DND-41 (cell line): ENCODE measurements around the gene FEM1B.

Experiments used
- ATAC-seq: fragments of 200-7000 bp; cut with Tn5 transposase; 3 replicates; pipeline ENCODE4 v1.9.1; 2021; ENCODE audit warnings: low read depth; ENCODE audit not compliant: insufficient read depth
- DNase-seq: peaks from one replicate; pipeline ENCODE4 v3.0.0-alpha.2; 2020
- H2AFZ ChIP-seq: 2 replicates; pipeline ENCODE4 v1.6.0; 2012; ENCODE audit warnings: low read depth, low read length
- H3K27ac ChIP-seq: 2 replicates; pipeline ENCODE4 v1.5.1; 2012; ENCODE audit warnings: low read length, inconsistent platforms
- H3K27me3 ChIP-seq: fragments of 200-600 bp; sonication (generic); 2 replicates; pipeline ENCODE4 v1.6.0; 2012; ENCODE audit warnings: low read length, mild to moderate bottlenecking, inconsistent platforms; ENCODE audit not compliant: insufficient read depth, poor library complexity
- H3K36me3 ChIP-seq: 2 replicates; pipeline ENCODE4 v1.5.1; 2012; ENCODE audit warnings: low read length, inconsistent platforms; ENCODE audit not compliant: insufficient read depth
- H3K4me1 ChIP-seq: 2 replicates; pipeline ENCODE4 v1.5.1; 2012; ENCODE audit warnings: mild to moderate bottlenecking, low read length; ENCODE audit not compliant: insufficient read depth
- H3K4me2 ChIP-seq: 2 replicates; pipeline ENCODE4 v1.6.0; 2012; ENCODE audit warnings: mild to moderate bottlenecking, moderate library complexity, low read length, inconsistent platforms; ENCODE audit not compliant: insufficient read depth
- H3K4me3 ChIP-seq, 2 experiments: fragments of 200-600 bp in 1 of 2; shearing (Covaris generic) in 1 of 2; 2 replicates each; pipeline ENCODE4 v1.5.1; 2012 to 2016; ENCODE audit warnings: inconsistent platforms in 2 of 2, low read length in 2 of 2, mild to moderate bottlenecking in 2 of 2, low read depth in 1 of 2, moderate library complexity in 1 of 2
- H3K79me2 ChIP-seq: 2 replicates; pipeline ENCODE4 v1.6.0; 2012; ENCODE audit warnings: low read length, inconsistent platforms; ENCODE audit not compliant: insufficient read depth
- H3K9ac ChIP-seq: 2 replicates; pipeline ENCODE4 v1.6.0; 2012; ENCODE audit warnings: low read depth, mild to moderate bottlenecking, inconsistent platforms, low read length, moderate library complexity
- H3K9me3 ChIP-seq: 2 replicates; pipeline ENCODE4 v1.5.1; 2012; ENCODE audit warnings: low read length, moderate library complexity, mild to moderate bottlenecking, inconsistent platforms; ENCODE audit not compliant: insufficient read depth, severe bottlenecking
- H4K20me1 ChIP-seq: 2 replicates; pipeline ENCODE4 v1.6.0; 2012; ENCODE audit warnings: low read length; ENCODE audit not compliant: insufficient read depth
- CTCF ChIP-seq: IDR thresholded peaks from 2 replicates; pipeline ENCODE4 v1.5.1; 2012; ENCODE audit warnings: borderline replicate concordance, low read length, moderate library complexity, mild to moderate bottlenecking; ENCODE audit not compliant: poor library complexity, severe bottlenecking; ENCODE audit errors: extremely low read depth
- EZH2 ChIP-seq: IDR thresholded peaks from 3 replicates; pipeline ENCODE4 v1.6.1; 2012; ENCODE audit warnings: borderline replicate concordance, low read depth, mild to moderate bottlenecking, moderate library complexity, low read length, inconsistent platforms; ENCODE audit not compliant: severe bottlenecking

The FEM1B gene

GRCh38 chr15:68276668-68277067 lies 877 bp upstream of the FEM1B start:
- TF ChIP-seq EZH2 = no peak
- no peak for TF ChIP-seq CTCF
- H3K36me3 ChIP-seq = peaks cover 14% of the 10 kb centered on the region
- peaks cover 42% of the 10 kb centered on the region for H3K4me1 ChIP-seq
- H3K27me3 ChIP-seq = no peaks in the 10 kb centered on the region
- H2AFZ ChIP-seq = peak overlapping the region; percentile 94
- H3K4me3 ChIP-seq = peak overlapping the region; percentile 40 to 86; a peak in 3 of 4 replicates
- peak overlapping the region; percentile 88 for H3K4me2 ChIP-seq
- H3K79me2 ChIP-seq = peaks cover 40% of the 10 kb centered on the region
- peak overlapping the region; percentile 76 for H3K9ac ChIP-seq
- H4K20me1 ChIP-seq = peaks cover 27% of the 10 kb centered on the region
- H3K9me3 ChIP-seq = no peaks in the 10 kb centered on the region
- no peak for DNase-seq
- peak overlapping the region; percentile 95 for H3K27ac ChIP-seq
- no peak for ATAC-seq

GRCh38 chr15:68277131-68277602 lies 378 bp upstream of the FEM1B start:
- H3K27ac ChIP-seq = peak overlapping the region; percentile 95
- H3K36me3 ChIP-seq = peaks cover 14% of the 10 kb centered on the region
- ATAC-seq (peak; percentile 33), DNase-seq (no peak)
- no peaks in the 10 kb centered on the region for H3K27me3 ChIP-seq
- peak overlapping the region; percentile 40 to 86; a peak in 3 of 4 replicates for H3K4me3 ChIP-seq
- no peaks in the 10 kb centered on the region for H3K9me3 ChIP-seq
- H3K4me1 ChIP-seq = peaks cover 47% of the 10 kb centered on the region
- H2AFZ ChIP-seq = peak overlapping the region; percentile 94
- peak overlapping the region; percentile 76 for H3K9ac ChIP-seq
- TF ChIP-seq EZH2 (no peak), CTCF (no peak)
- peaks cover 44% of the 10 kb centered on the region for H3K79me2 ChIP-seq
- H4K20me1 ChIP-seq = peaks cover 32% of the 10 kb centered on the region
- peak overlapping the region; percentile 88 for H3K4me2 ChIP-seq

GRCh38 chr15:68278345-68278594 lies 725 bp downstream of the FEM1B start:
- DNase-seq (no peak), ATAC-seq (no peak; the same call in 2 of the 3 replicates)
- Histone ChIP-seq H3K27me3 (no peaks in the 10 kb centered on the region), H3K9ac (peak overlapping the region; percentile 76), H3K27ac (peak overlapping the region; percentile 95), H2AFZ (peak overlapping the region; percentile 94), H3K4me1 (peaks cover 48% of the 10 kb centered on the region), H3K4me2 (peak overlapping the region; percentile 88), H3K4me3 (peak overlapping the region; percentile 40 to 86), H4K20me1 (peaks cover 32% of the 10 kb centered on the region), H3K79me2 (peaks cover 56% of the 10 kb centered on the region), H3K36me3 (peaks cover 14% of the 10 kb centered on the region), H3K9me3 (no peaks in the 10 kb centered on the region)
- TF ChIP-seq EZH2 = no peak
- TF ChIP-seq CTCF = peak; percentile 57
